HG03354 (cell line): ENCODE results near the gene PTMA.
A peak's percentile ranks its signal among the peaks of the same experiment; 100 is the strongest.
"Not testable (repeated sequence)": the region's sequence is repeated elsewhere in the genome, so short reads cannot be mapped to it uniquely, and the experiment has no call there.

Experiments used
- ATAC-seq: cut with Tn5 transposase; IDR thresholded peaks from one replicate; pipeline ENCODE4 v1.9.1; 2021; ENCODE audit warnings: mild to moderate bottlenecking; ENCODE audit not compliant: unreplicated experiment, poor library complexity, severe bottlenecking

PTMA gene

DNA sequence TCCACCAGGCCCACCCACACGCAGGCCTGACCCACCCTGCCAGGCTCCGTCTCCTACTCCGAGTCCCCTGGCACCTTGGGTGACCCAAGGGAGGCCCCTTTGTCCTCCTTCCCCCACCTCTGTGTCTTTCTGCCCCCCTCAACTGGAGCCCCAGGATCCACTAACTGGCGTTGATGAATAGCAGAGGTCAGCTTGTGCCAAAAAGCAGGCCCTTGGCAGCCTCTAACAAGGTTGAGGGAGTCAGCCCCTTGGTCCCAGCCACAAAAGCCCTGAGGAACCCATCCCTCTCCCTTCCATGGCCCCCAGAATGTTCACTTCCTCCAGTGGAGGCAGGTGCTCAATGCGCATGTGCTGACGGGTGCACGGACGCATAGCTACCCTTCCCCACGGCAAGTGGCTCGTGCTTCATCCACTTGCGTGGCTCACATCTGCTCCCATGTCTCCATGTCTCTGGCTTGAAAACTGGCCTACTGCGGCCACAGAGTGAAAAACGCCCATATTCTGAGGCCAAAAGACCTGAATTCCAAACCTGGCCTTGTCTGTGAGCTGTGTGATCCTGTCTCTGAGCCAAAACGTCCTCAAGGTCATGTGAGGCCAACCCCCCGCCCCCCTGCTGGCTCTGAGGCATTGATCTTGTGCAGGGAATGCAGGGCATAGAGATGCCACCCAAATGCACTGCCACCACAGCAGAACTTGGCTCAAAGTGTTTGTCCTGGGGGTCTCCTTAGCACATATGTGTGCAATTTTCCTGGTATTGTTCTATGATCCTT lies 19.0 kb upstream of the PTMA start:
- ATAC-seq = no peak

DNA sequence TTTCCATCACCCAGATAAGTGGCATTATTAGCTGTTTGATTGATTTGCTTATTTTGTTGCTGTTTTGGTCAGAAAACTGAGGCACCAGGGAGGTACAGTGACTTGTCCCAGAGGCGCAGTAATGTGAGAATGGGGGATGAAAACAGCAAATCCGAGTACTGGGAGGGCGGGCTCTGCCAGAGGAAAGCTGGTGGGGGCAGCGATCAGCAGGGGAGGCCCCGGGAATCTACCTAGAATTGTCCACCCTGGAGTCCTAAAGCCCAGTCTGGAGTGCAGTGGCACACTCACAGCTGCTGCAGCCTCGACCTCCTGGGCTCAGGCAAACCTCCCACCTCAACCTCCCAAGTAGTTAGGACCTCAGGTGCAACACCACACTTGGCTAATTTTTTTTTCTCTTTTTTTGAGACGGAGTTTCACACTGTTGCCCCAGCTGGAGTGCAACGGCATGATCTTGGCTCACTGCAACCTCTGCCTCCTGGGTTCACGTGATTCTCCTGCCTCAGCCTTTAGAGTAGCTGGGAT lies 17.0 kb upstream of the PTMA start:
- no peak for ATAC-seq

DNA sequence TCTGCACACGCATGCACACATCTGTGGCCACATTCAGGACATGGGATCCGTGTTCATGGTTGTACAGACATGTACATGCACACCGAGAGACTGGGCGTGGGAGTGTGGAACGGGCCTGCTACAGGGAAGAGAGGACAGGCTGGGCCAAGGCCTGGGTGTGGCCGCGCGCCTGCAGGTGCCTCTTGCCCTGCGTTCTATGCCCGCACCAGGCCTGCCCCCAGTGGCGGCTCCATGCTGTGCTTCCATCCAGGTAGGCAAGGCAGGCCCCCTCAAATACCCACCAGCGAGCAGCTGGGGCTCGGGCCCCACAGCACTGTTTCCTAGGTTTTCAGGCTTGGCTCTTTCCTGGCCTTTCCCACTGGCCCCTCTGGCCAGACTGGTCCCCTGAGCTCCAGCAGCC lies 15.5 kb upstream of the PTMA start:
- no peak for ATAC-seq

DNA sequence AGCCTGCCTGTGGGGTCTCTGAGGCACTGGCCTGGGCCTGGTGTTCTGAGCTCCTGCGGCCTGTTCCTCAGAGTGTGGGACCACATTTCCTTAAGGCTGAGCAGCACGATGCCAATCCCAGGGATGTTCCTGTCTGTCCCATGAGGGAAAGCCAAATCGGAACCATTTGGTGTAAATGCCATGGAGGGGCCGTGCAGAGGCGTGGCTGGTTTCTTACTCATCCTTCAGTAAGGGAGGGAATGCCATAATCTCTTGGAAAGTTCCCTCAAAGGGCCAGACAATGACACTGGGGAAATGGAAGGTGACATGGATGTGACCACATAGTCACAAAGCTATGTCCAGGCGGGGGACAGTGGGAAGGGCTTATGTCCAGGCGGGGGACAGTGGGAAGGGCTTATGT lies 14.4 kb upstream of the PTMA start:
- ATAC-seq = no peak

- ATAC-seq = no peak
Measured at GRCh38 chr2:231696004-231696367, 12.3 kb upstream of the PTMA start.

DNA sequence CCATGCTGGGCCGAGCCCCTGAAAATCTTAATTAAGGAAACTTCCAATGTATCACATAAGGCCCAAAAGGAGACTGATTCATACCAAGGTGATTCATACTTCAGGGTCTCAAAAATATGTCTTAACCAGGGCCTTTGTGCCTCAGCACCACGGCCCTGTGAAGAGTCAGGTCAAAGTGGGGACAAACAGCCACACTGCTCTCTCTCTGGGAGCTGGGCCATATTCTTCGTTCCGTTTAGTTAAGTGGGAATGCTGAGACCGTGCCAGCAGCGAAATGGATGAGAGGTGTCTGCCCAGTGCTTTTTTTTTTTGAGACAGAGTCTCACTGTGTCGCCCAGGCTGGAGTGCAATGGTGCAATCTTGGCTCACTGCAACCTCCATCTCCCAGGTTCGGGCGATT lies 9.3 kb upstream of the PTMA start:
- ATAC-seq = no peak

GRCh38 chr2:231701456-231702373 lies 6.6 kb upstream of the PTMA start:
- ATAC-seq = no peak

DNA sequence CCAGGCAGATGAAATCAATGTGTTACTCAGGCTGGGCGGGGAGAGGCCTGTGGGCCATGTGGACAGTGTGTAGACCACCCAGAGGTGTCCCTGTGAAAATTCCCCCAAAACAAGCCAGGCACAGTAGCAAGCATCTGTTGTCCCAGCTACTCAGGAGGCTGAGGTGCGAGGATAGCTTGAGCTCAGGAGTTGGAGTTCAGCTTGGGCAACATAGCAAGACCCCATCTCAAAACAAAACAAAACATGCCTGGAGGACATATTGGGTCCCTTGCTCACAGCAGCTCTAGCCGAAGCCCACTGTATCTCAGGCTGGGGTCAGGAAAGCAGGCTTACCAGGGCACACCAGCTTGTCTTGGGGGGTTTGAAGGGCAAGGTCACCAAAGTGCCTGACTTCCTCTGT lies 4.3 kb upstream of the PTMA start:
- ATAC-seq = no peak

- peak; percentile 42 for ATAC-seq
Measured at GRCh38 chr2:231706731-231707624, 1.3 kb upstream of the PTMA start.

DNA sequence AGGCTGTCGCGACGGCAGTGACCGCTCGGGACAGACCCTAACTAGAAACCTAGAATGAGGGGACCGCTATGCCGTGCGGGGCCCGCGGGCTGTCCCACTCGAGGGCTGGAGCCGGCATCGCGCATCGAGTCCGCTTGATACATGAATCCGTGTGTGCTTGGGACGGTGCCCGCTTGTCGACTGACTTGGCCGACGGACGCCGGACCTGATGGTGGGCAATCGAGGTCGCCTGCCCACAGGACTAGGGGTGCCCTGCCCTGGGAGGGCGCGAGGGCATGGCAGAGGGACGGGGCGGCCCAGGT lies 749 bp upstream of the PTMA start:
- ATAC-seq = peak; percentile 1

DNA sequence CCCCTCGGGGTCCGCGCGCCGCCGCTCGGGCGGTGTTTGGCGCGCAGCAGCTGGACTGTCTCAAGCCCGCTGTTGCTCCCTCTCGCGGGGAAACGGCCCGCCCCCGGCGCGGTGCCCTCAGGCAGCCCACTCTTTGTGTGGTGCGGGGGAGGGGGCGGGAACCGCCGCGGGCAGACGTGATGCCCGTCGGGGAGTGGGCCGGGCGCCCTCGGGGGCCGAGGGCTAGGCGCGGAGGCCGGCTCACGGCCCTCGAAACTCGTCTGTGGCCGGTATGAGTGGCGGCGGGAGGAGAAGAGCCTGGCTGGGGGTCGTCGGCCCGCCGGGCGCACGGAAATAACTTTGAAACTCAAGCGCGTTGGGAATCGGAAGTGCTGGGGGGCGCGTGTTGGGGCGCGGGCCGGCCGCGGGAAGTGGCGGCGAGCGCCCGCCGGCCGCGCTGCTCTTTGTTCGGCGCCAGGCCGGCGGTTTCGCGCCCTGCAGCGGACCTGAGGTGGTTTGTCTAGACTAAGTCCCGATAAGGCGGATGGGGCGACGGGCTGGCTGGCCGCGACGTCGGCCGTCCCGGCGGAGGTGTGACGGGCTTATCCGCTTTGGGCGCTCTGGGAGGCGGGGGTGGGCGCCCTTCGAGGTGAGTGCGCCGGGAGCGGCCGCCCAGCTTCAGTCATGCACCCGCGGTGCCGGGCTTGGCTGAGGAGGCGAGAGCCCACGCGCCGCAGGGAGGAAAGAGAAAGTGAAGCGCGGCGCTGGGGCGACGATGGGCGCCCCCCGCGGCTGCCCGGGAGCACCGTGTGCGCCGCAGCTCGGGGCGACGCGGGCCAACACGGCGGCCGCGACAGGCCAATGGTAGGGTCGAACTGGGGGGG lies 679 bp downstream of the PTMA start:
- ATAC-seq = peak; percentile 1

DNA sequence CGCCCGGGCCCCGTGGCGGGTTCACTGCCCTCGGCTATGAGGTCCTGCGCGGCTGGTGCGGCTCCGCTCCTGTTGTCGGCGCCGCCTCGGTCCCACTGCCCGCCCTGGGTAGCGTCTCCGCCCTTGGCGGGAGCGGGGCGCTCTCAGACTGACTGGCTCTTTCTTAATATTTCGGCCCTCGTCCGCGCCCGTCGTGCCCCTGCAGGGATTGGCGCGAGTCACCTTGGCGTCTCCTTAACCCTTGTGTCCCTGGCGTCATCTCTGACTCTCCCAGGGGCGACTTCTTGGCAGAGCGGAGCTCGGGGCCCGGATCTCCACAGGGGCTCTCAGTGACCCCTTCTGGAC lies 1.3 kb downstream of the PTMA start:
- no peak for ATAC-seq

GRCh38 chr2:231709981-231710798 lies 1.9 kb downstream of the PTMA start:
- ATAC-seq = peak; percentile 15

GRCh38 chr2:231710799-231711676 lies 2.7 kb downstream of the PTMA start:
- ATAC-seq = no peak

DNA sequence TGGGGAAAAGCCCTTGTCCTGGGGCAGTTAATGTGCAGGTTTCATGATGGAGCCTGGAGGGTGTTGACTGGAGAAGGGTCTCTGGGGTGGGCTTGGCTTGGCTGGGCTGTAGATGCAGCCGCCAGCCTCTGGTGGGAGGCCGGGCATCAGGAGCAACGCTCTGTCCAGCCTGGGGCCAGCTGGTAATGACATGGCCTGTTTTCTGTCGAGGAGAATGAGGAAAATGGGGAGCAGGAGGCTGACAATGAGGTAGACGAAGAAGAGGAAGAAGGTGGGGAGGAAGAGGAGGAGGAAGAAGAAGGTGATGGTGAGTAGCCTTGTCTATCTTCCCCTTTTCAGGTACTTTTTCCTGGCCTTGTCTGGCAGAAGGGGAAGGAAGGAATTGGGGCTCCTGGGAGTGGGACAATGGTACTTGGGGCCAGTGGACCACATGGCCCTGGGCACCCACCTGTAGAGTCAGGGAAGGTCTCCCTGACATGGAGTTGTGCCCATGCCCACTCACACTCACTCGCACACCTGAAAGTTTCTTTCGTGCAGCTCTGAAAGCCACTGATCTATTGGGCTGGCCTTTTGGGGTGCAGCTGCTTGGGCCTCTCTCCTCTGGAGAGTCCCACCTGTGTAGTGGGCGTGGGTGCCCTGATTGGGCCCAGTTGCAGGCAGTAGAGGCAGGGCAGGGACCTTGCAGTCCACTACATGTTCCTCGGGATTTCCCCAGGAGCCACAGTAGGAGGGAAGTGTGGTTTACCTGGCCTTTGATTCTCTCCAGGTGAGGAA lies 3.5 kb downstream of the PTMA start:
- ATAC-seq = no peak

GRCh38 chr2:231712451-231713021 lies 4.2 kb downstream of the PTMA start:
- ATAC-seq = not testable (repeated sequence)

DNA sequence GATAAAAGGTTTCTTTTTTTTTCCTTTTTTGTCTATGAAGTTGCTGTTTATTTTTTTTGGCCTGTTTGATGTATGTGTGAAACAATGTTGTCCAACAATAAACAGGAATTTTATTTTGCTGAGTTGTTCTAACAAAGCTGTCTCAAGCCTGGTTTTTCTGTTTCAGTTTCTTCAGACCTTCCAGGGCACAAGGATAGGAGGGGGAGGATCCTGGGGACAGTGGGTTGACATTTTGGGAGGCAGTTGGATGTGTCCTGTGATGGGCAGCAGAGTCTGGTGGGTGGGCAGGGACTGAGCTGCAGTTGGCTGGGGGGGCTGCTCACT lies 5.0 kb downstream of the PTMA start:
- ATAC-seq = not testable (repeated sequence)
